ENCODE results near the gene CDCA3.

DNA sequence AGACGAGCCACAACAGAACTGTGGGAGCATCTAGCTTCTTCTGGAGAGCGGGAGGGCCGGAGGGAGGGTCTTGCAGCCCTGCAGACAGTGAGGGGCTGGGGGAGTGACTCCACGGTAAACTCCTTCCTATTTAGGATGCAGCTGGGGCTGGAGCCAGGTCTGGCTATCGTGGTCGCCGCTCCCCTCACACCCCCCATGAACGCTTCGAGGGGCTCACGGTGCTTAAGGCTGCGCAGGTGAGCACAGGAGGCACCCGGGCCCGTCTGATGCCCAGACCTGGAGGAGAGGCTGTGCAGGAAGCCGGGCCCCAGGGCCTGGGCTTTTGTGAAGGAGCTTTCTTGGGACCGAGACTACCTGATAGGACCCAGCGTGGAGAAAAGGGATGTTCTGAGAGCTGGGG lies 14.2 kb downstream of the CDCA3 start:
- no peak for TF ChIP-seq EP300 (IDR thresholded peaks at IDR 0.05)
- TF ChIP-seq, protein P1, sequence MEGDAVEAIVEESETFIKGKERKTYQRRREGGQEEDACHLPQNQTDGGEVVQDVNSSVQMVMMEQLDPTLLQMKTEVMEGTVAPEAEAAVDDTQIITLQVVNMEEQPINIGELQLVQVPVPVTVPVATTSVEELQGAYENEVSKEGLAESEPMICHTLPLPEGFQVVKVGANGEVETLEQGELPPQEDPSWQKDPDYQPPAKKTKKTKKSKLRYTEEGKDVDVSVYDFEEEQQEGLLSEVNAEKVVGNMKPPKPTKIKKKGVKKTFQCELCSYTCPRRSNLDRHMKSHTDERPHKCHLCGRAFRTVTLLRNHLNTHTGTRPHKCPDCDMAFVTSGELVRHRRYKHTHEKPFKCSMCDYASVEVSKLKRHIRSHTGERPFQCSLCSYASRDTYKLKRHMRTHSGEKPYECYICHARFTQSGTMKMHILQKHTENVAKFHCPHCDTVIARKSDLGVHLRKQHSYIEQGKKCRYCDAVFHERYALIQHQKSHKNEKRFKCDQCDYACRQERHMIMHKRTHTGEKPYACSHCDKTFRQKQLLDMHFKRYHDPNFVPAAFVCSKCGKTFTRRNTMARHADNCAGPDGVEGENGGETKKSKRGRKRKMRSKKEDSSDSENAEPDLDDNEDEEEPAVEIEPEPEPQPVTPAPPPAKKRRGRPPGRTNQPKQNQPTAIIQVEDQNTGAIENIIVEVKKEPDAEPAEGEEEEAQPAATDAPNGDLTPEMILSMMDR (IDR thresholded peaks at IDR 0.05), result no peak
- no peak for TF ChIP-seq POLR2A (IDR thresholded peaks at IDR 0.05)
- no peak for TF ChIP-seq POLR2AphosphoS5 (IDR thresholded peaks at IDR 0.05)

All from suprapubic skin (tissue), 4 donors.